ENCODE results near the gene NAP1L5.

- TF ChIP-seq POLR2AphosphoS5 (IDR thresholded peaks at IDR 0.05; ENCODE audit: borderline replicate concordance, low read depth, low read length), result no peak
- TF ChIP-seq EZH2 (IDR thresholded peaks at IDR 0.05), result no peak
- no peak for TF ChIP-seq FOXP2 (optimal IDR thresholded peaks at IDR 0.05; ENCODE audit: control extremely low read depth, extremely low read length, insufficient read depth)
These were observed 46.1 kb upstream of the NAP1L5 start for GRCh38 chr4:88743696-88744095.
